ENCODE data around the gene NSD1. TPM values are rescaled to one million over a fixed set of nuclear protein-coding genes. Genes with fewer than 3 reads are reported as not detected.

NSD1 gene
- total and polyA plus RNA-seq, 2 of the 8 experiments (the other 6 are each of a cell fraction or from before 2014, with no cell fraction given) = 22.8 to 168 TPM

DNA sequence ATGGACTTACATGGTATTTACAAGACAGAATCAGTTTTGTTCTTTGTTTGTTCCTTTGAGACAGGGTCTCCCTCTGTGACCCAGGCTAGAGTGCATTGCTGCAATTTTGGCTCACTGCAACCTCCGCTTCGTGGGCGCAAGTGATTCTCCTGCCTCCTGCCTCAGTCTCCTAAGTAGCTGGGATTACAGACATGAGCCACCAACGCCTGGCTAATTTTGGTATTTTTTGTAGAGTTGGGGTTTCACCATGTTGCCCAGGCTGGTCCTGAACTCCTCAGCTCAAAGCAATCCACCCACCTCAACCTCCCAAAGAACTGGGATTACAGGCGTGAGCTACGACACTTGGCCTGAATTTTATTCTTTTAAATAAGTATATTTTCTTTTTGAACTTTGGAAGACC is 142.3 kb downstream of the NSD1 start (continued):
- TF ChIP-seq, protein P1, sequence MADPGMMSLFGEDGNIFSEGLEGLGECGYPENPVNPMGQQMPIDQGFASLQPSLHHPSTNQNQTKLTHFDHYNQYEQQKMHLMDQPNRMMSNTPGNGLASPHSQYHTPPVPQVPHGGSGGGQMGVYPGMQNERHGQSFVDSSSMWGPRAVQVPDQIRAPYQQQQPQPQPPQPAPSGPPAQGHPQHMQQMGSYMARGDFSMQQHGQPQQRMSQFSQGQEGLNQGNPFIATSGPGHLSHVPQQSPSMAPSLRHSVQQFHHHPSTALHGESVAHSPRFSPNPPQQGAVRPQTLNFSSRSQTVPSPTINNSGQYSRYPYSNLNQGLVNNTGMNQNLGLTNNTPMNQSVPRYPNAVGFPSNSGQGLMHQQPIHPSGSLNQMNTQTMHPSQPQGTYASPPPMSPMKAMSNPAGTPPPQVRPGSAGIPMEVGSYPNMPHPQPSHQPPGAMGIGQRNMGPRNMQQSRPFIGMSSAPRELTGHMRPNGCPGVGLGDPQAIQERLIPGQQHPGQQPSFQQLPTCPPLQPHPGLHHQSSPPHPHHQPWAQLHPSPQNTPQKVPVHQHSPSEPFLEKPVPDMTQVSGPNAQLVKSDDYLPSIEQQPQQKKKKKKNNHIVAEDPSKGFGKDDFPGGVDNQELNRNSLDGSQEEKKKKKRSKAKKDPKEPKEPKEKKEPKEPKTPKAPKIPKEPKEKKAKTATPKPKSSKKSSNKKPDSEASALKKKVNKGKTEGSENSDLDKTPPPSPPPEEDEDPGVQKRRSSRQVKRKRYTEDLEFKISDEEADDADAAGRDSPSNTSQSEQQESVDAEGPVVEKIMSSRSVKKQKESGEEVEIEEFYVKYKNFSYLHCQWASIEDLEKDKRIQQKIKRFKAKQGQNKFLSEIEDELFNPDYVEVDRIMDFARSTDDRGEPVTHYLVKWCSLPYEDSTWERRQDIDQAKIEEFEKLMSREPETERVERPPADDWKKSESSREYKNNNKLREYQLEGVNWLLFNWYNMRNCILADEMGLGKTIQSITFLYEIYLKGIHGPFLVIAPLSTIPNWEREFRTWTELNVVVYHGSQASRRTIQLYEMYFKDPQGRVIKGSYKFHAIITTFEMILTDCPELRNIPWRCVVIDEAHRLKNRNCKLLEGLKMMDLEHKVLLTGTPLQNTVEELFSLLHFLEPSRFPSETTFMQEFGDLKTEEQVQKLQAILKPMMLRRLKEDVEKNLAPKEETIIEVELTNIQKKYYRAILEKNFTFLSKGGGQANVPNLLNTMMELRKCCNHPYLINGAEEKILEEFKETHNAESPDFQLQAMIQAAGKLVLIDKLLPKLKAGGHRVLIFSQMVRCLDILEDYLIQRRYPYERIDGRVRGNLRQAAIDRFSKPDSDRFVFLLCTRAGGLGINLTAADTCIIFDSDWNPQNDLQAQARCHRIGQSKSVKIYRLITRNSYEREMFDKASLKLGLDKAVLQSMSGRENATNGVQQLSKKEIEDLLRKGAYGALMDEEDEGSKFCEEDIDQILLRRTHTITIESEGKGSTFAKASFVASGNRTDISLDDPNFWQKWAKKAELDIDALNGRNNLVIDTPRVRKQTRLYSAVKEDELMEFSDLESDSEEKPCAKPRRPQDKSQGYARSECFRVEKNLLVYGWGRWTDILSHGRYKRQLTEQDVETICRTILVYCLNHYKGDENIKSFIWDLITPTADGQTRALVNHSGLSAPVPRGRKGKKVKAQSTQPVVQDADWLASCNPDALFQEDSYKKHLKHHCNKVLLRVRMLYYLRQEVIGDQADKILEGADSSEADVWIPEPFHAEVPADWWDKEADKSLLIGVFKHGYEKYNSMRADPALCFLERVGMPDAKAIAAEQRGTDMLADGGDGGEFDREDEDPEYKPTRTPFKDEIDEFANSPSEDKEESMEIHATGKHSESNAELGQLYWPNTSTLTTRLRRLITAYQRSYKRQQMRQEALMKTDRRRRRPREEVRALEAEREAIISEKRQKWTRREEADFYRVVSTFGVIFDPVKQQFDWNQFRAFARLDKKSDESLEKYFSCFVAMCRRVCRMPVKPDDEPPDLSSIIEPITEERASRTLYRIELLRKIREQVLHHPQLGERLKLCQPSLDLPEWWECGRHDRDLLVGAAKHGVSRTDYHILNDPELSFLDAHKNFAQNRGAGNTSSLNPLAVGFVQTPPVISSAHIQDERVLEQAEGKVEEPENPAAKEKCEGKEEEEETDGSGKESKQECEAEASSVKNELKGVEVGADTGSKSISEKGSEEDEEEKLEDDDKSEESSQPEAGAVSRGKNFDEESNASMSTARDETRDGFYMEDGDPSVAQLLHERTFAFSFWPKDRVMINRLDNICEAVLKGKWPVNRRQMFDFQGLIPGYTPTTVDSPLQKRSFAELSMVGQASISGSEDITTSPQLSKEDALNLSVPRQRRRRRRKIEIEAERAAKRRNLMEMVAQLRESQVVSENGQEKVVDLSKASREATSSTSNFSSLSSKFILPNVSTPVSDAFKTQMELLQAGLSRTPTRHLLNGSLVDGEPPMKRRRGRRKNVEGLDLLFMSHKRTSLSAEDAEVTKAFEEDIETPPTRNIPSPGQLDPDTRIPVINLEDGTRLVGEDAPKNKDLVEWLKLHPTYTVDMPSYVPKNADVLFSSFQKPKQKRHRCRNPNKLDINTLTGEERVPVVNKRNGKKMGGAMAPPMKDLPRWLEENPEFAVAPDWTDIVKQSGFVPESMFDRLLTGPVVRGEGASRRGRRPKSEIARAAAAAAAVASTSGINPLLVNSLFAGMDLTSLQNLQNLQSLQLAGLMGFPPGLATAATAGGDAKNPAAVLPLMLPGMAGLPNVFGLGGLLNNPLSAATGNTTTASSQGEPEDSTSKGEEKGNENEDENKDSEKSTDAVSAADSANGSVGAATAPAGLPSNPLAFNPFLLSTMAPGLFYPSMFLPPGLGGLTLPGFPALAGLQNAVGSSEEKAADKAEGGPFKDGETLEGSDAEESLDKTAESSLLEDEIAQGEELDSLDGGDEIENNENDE (IDR thresholded peaks at IDR 0.05; ENCODE audit: insufficient replicate concordance, low read length) = no peak
- no peak for TF ChIP-seq TAF7 (optimal IDR thresholded peaks at IDR 0.05; ENCODE audit: borderline replicate concordance, low read depth, low read length)
- no peak for TF ChIP-seq SP1 (IDR thresholded peaks at IDR 0.05; ENCODE audit: low read depth, low read length)
- TF ChIP-seq BCL11A (IDR thresholded peaks at IDR 0.05; ENCODE audit: low read depth in 2 of 2, low read length in 2 of 2) = no peak
- TF ChIP-seq KDM1A (IDR thresholded peaks at IDR 0.05; ENCODE audit: borderline replicate concordance, low read length) = no peak
- TF ChIP-seq CBX8 (IDR thresholded peaks at IDR 0.05; ENCODE audit: borderline replicate concordance, low read depth, low read length) = no peak
- no peak for TF ChIP-seq ZNF274 (IDR thresholded peaks at IDR 0.05; ENCODE audit: borderline replicate concordance, extremely low read depth, low read length)
- TF ChIP-seq RFX5 (IDR thresholded peaks at IDR 0.05; ENCODE audit: borderline replicate concordance, low read depth, low read length) = no peak
- TF ChIP-seq HDAC6 (IDR thresholded peaks at IDR 0.05; ENCODE audit: low read depth, low read length) = no peak
- TF ChIP-seq GTF2F1 (IDR thresholded peaks at IDR 0.05; ENCODE audit: borderline replicate concordance, low read depth, low read length) = no peak
- TF ChIP-seq, protein P2, sequence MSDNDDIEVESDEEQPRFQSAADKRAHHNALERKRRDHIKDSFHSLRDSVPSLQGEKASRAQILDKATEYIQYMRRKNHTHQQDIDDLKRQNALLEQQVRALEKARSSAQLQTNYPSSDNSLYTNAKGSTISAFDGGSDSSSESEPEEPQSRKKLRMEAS (IDR thresholded peaks at IDR 0.05) = no peak
- TF ChIP-seq SIX5 (IDR thresholded peaks at IDR 0.05; ENCODE audit: low read depth, low read length) = no peak
